GM23338 (cell line): Measurements from ENCODE around the gene TBC1D16. TPM values are rescaled to one million over a fixed set of nuclear protein-coding genes. Genes with fewer than 3 reads are reported as not detected.

ENCODE experiments used
- ATAC-seq: fragments of 200-7000 bp; cut with Tn5 transposase; 3 replicates; pipeline ENCODE4 v1.9.1; 2020
- DNase-seq: peaks from one replicate; pipeline ENCODE4 v3.0.0-alpha.2; 2015; ENCODE audit warnings: low spot score
- H2AFZ ChIP-seq: fragments of 200-600 bp; sonication (generic); 2 replicates; pipeline ENCODE4 v1.8.0; 2016; ENCODE audit warnings: antibody characterized with exemption, mild to moderate bottlenecking, moderate library complexity
- H3F3A ChIP-seq: fragments of 200-600 bp; sonication (generic); replicated peaks from 2 replicates; pipeline ENCODE4 v1.8.0; 2017; ENCODE audit warnings: antibody characterized with exemption, mixed run types, low read depth
- H3K27ac ChIP-seq: fragments of 200-600 bp; sonication (generic); 2 replicates; pipeline ENCODE4 v1.6.1; 2016; ENCODE audit warnings: low read depth
- H3K27me3 ChIP-seq: fragments of 200-600 bp; sonication (generic); 2 replicates; pipeline ENCODE4 v1.8.0; 2016; ENCODE audit warnings: mild to moderate bottlenecking, mixed run types, moderate library complexity; ENCODE audit not compliant: insufficient read depth
- H3K36me3 ChIP-seq: fragments of 200-600 bp; sonication (generic); 2 replicates; pipeline ENCODE4 v1.8.0; 2016; ENCODE audit warnings: mild to moderate bottlenecking; ENCODE audit not compliant: insufficient read depth
- H3K4me1 ChIP-seq: fragments of 200-600 bp; sonication (generic); 2 replicates; pipeline ENCODE4 v1.8.0; 2016; ENCODE audit warnings: mild to moderate bottlenecking, moderate library complexity; ENCODE audit not compliant: insufficient read depth
- H3K4me2 ChIP-seq: fragments of 200-600 bp; sonication (generic); 2 replicates; pipeline ENCODE4 v1.7.1; 2017; ENCODE audit warnings: mixed run types
- H3K4me3 ChIP-seq: fragments of 200-600 bp; sonication (generic); 2 replicates; pipeline ENCODE4 v1.6.1; 2016; ENCODE audit warnings: mixed run types
- H3K79me2 ChIP-seq: fragments of 200-600 bp; sonication (generic); replicated peaks from 2 replicates; pipeline ENCODE4 v1.8.0; 2017; ENCODE audit warnings: mild to moderate bottlenecking; ENCODE audit not compliant: insufficient read depth
- H3K9me2 ChIP-seq: fragments of 200-600 bp; sonication (generic); 2 replicates; pipeline ENCODE4 v1.8.0; 2017; ENCODE audit not compliant: insufficient read depth
- H4K20me1 ChIP-seq: fragments of 200-600 bp; sonication (generic); replicated peaks from 2 replicates; pipeline ENCODE4 v1.8.0; 2017; ENCODE audit warnings: mild to moderate bottlenecking; ENCODE audit not compliant: insufficient read depth
- H3K27ac Mint-ChIP-seq: 2 replicates; pipeline ENCODE4 v1.8.0; 2020; ENCODE audit warnings: inconsistent platforms, mild to moderate bottlenecking, moderate library complexity, mixed read lengths
- H3K27me3 Mint-ChIP-seq: 3 replicates; pipeline ENCODE4 v1.8.0; 2022; ENCODE audit warnings: low read depth, mild to moderate bottlenecking, moderate library complexity, mixed read lengths, inconsistent platforms; ENCODE audit not compliant: insufficient read depth, poor library complexity
- H3K36me3 Mint-ChIP-seq: 3 replicates; pipeline ENCODE4 v1.8.0; 2021; ENCODE audit warnings: low read depth, mild to moderate bottlenecking, inconsistent platforms, moderate library complexity, mixed read lengths
- H3K4me1 Mint-ChIP-seq: 3 replicates; pipeline ENCODE4 v1.8.0; 2020; ENCODE audit warnings: mild to moderate bottlenecking, inconsistent platforms, mixed read lengths
- H3K4me3 Mint-ChIP-seq: 3 replicates; pipeline ENCODE4 v1.8.0; 2021; ENCODE audit warnings: moderate library complexity, mild to moderate bottlenecking, inconsistent platforms, mixed read lengths
- H3K9me3 Mint-ChIP-seq: 3 replicates; pipeline ENCODE4 v1.8.0; 2020; ENCODE audit warnings: moderate library complexity, mild to moderate bottlenecking, inconsistent platforms, mixed read lengths
- CREB1 ChIP-seq: fragments of 250-450 bp; sonication (Bioruptor Pico); IDR thresholded peaks from 2 replicates; pipeline ENCODE4 v1.5.0; 2020; ENCODE audit warnings: low read depth, mild to moderate bottlenecking, moderate library complexity
- CTCF ChIP-seq, 2 experiments: fragments of 200-600 bp in 1 of 2; sonication (generic) in 1 of 2; conservative IDR thresholded peaks; 2 replicates each; pipeline versions ENCODE4 v1.5.1 to v1.6.1; 2016 to 2017; ENCODE audit warnings: antibody characterized with exemption in 2 of 2, low read depth in 2 of 2, mild to moderate bottlenecking in 2 of 2, moderate library complexity in 1 of 2
- ETS1 ChIP-seq: IDR thresholded peaks from 2 replicates; pipeline ENCODE4 v1.6.1; 2016; ENCODE audit warnings: antibody characterized with exemption
- EZH2 ChIP-seq: fragments of 200-600 bp; sonication (generic); IDR thresholded peaks from one replicate; pipeline ENCODE4 v1.8.0; 2017; ENCODE audit warnings: antibody characterized with exemption, mild to moderate bottlenecking, low read depth; ENCODE audit not compliant: unreplicated experiment
- EZH2phosphoT487 ChIP-seq: fragments of 200-600 bp; sonication (generic); IDR thresholded peaks from one replicate; pipeline ENCODE4 v1.8.1; 2018; ENCODE audit warnings: antibody characterized with exemption; ENCODE audit not compliant: unreplicated experiment
- JUNB ChIP-seq: IDR thresholded peaks from one replicate; pipeline ENCODE4 v1.6.1; 2016; ENCODE audit warnings: antibody characterized with exemption; ENCODE audit not compliant: unreplicated experiment
- NANOG ChIP-seq: IDR thresholded peaks from 2 replicates; pipeline ENCODE4 v1.6.1; 2016; ENCODE audit warnings: antibody characterized with exemption, borderline replicate concordance
- POLR2AphosphoS5 ChIP-seq: IDR thresholded peaks from 2 replicates; pipeline ENCODE4 v1.6.1; 2016; ENCODE audit warnings: antibody characterized with exemption, low read depth
- STAT1 ChIP-seq: IDR thresholded peaks from one replicate; pipeline ENCODE4 v1.6.1; 2016; ENCODE audit warnings: antibody characterized with exemption; ENCODE audit not compliant: unreplicated experiment
- ZNF114 ChIP-seq: fragments of 250-450 bp; sonication (Bioruptor Pico); IDR thresholded peaks from 2 replicates; pipeline ENCODE4 v1.5.0; 2020; ENCODE audit warnings: mild to moderate bottlenecking, moderate library complexity
- ZNF331 ChIP-seq: fragments of 250-450 bp; sonication (Bioruptor Pico); IDR thresholded peaks from 2 replicates; pipeline ENCODE4 v1.5.0; 2020; ENCODE audit warnings: low read depth, mild to moderate bottlenecking, moderate library complexity
- polyA plus RNA-seq: library from polyadenylated mRNA; unstranded; fragments of >200 nt; fragmentation: Nextera tagmentation; extraction: Ambion mirVana; gene quantifications from 2 replicates; pipeline ENCODE4 v1.2.1, GENCODE V29; 2016
- total RNA-seq: library from RNA; depleted of rRNA; stranded (reverse); fragments of >200 nt; shearing (Covaris generic); gene quantifications from 2 replicates; pipeline ENCODE4 v1.2.3, GENCODE V29; 2014
- TF ChIP-seq, protein P1 (sequence below): fragments of 250-450 bp; sonication (Bioruptor Pico); IDR thresholded peaks from 2 replicates; pipeline ENCODE4 v1.5.0; 2020; ENCODE audit warnings: mild to moderate bottlenecking, moderate library complexity
- TF ChIP-seq, protein P2 (sequence below): IDR thresholded peaks from one replicate; pipeline ENCODE4 v1.6.1; 2018; ENCODE audit warnings: antibody characterized with exemption; ENCODE audit not compliant: unreplicated experiment

TBC1D16 gene
- total and polyA plus RNA-seq, 2 experiments from 2014 or later = 16.7 to 104 TPM

DNA sequence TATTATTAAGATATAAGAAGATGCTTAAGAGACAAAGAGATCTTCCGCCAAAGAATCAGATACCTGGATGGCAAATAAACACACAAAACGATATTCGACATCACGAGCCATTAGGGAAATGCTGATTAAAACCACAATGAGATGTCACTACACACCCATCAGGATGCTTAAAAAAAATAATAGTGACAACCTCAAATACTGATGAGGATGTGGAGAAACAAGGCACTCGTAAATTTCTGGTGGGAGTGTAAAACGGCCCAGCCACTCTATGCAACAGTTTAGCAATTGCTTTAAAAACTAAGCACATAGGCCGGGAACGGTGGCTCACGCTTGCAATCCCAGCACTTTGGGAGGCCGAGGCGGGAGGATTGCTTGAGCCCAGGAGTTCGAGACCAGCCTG is 39.4 kb downstream of the TBC1D16 start:
- TF ChIP-seq POLR2AphosphoS5 (no peak), STAT1 (no peak), ZNF114 (CRISPR knock-in tag) (no peak), CREB1 (CRISPR knock-in tag) (no peak), EZH2phosphoT487 (no peak), CTCF (conservative IDR thresholded peaks at IDR 0.05; ENCODE audit: low read depth in 2 of 2) (no peak), ETS1 (no peak), NANOG (no peak), ZNF331 (CRISPR knock-in tag) (no peak), JUNB (no peak), EZH2 (no peak)
- TF ChIP-seq, protein P1, sequence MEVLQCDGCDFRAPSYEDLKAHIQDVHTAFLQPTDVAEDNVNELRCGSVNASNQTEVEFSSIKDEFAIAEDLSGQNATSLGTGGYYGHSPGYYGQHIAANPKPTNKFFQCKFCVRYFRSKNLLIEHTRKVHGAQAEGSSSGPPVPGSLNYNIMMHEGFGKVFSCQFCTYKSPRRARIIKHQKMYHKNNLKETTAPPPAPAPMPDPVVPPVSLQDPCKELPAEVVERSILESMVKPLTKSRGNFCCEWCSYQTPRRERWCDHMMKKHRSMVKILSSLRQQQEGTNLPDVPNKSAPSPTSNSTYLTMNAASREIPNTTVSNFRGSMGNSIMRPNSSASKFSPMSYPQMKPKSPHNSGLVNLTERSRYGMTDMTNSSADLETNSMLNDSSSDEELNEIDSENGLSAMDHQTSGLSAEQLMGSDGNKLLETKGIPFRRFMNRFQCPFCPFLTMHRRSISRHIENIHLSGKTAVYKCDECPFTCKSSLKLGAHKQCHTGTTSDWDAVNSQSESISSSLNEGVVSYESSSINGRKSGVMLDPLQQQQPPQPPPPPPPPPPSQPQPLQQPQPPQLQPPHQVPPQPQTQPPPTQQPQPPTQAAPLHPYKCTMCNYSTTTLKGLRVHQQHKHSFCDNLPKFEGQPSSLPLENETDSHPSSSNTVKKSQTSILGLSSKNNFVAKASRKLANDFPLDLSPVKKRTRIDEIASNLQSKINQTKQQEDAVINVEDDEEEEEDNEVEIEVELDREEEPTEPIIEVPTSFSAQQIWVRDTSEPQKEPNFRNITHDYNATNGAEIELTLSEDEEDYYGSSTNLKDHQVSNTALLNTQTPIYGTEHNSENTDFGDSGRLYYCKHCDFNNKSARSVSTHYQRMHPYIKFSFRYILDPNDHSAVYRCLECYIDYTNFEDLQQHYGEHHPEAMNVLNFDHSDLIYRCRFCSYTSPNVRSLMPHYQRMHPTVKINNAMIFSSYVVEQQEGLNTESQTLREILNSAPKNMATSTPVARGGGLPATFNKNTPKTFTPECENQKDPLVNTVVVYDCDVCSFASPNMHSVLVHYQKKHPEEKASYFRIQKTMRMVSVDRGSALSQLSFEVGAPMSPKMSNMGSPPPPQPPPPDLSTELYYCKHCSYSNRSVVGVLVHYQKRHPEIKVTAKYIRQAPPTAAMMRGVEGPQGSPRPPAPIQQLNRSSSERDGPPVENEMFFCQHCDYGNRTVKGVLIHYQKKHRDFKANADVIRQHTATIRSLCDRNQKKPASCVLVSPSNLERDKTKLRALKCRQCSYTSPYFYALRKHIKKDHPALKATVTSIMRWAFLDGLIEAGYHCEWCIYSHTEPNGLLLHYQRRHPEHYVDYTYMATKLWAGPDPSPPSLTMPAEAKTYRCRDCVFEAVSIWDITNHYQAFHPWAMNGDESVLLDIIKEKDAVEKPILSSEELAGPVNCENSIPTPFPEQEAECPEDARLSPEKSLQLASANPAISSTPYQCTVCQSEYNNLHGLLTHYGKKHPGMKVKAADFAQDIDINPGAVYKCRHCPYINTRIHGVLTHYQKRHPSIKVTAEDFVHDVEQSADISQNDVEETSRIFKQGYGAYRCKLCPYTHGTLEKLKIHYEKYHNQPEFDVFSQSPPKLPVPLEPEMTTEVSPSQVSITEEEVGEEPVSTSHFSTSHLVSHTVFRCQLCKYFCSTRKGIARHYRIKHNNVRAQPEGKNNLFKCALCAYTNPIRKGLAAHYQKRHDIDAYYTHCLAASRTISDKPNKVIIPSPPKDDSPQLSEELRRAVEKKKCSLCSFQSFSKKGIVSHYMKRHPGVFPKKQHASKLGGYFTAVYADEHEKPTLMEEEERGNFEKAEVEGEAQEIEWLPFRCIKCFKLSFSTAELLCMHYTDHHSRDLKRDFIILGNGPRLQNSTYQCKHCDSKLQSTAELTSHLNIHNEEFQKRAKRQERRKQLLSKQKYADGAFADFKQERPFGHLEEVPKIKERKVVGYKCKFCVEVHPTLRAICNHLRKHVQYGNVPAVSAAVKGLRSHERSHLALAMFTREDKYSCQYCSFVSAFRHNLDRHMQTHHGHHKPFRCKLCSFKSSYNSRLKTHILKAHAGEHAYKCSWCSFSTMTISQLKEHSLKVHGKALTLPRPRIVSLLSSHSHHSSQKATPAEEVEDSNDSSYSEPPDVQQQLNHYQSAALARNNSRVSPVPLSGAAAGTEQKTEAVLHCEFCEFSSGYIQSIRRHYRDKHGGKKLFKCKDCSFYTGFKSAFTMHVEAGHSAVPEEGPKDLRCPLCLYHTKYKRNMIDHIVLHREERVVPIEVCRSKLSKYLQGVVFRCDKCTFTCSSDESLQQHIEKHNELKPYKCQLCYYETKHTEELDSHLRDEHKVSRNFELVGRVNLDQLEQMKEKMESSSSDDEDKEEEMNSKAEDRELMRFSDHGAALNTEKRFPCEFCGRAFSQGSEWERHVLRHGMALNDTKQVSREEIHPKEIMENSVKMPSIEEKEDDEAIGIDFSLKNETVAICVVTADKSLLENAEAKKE = no peak
- TF ChIP-seq, protein P2, sequence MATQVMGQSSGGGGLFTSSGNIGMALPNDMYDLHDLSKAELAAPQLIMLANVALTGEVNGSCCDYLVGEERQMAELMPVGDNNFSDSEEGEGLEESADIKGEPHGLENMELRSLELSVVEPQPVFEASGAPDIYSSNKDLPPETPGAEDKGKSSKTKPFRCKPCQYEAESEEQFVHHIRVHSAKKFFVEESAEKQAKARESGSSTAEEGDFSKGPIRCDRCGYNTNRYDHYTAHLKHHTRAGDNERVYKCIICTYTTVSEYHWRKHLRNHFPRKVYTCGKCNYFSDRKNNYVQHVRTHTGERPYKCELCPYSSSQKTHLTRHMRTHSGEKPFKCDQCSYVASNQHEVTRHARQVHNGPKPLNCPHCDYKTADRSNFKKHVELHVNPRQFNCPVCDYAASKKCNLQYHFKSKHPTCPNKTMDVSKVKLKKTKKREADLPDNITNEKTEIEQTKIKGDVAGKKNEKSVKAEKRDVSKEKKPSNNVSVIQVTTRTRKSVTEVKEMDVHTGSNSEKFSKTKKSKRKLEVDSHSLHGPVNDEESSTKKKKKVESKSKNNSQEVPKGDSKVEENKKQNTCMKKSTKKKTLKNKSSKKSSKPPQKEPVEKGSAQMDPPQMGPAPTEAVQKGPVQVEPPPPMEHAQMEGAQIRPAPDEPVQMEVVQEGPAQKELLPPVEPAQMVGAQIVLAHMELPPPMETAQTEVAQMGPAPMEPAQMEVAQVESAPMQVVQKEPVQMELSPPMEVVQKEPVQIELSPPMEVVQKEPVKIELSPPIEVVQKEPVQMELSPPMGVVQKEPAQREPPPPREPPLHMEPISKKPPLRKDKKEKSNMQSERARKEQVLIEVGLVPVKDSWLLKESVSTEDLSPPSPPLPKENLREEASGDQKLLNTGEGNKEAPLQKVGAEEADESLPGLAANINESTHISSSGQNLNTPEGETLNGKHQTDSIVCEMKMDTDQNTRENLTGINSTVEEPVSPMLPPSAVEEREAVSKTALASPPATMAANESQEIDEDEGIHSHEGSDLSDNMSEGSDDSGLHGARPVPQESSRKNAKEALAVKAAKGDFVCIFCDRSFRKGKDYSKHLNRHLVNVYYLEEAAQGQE = no peak
- H3K36me3 Mint-ChIP-seq = peaks cover 19% of the 10 kb centered on the region
- Histone ChIP-seq H3K4me1 (peaks cover 33% of the 10 kb centered on the region), H3K9me2 (no peaks in the 10 kb centered on the region), H4K20me1 (peaks cover 7% of the 10 kb centered on the region), H3K36me3 (peaks cover 4% of the 10 kb centered on the region; the same call in 1 of the 2 replicates), H3F3A (peaks cover 7% of the 10 kb centered on the region; the same call in 1 of the 2 replicates), H3K4me2 (no peak overlapping the region), H3K4me3 (no peak overlapping the region), H2AFZ (no peak overlapping the region), H3K27me3 (no peaks in the 10 kb centered on the region), H3K27ac (no peak overlapping the region), H3K79me2 (peaks cover 13% of the 10 kb centered on the region)
- peaks cover 11% of the 10 kb centered on the region for H3K27me3 Mint-ChIP-seq
- DNase-seq = no peak
- H3K4me1 Mint-ChIP-seq = peaks cover 35% of the 10 kb centered on the region
- H3K4me3 Mint-ChIP-seq = no peak overlapping the region
- ATAC-seq = no peak
- no peaks in the 10 kb centered on the region for H3K9me3 Mint-ChIP-seq
- no peak overlapping the region for H3K27ac Mint-ChIP-seq
